Left lobe of liver (tissue), 1 donor: ENCODE results near the gene OVOL1. TPM values are rescaled to one million over a fixed set of nuclear protein-coding genes. Genes with fewer than 3 reads are reported as not detected.

Experiments
- total RNA-seq: library from RNA; stranded (reverse); gene quantifications from one replicate; pipeline ENCODE4 v1.2.1, GENCODE V29; 2021
- donor health status: DM: no; HTN: yes; CAD: no.

The OVOL1 gene
- total RNA-seq, 1 donor from 2014 or later: 0.23 TPM

Other genes starting within 250 kb of the OVOL1 start
- 42.3 TPM for gene LTBP3, start 228.7 kb upstream of the OVOL1 start, total RNA-seq
- gene ZNRD2, start 216.6 kb upstream of the OVOL1 start, total RNA-seq: 17.0 TPM
- 19.0 TPM for gene FAM89B, start 214.5 kb upstream of the OVOL1 start, total RNA-seq
- 13.5 TPM for gene EHBP1L1, start 211.0 kb upstream of the OVOL1 start, total RNA-seq
- gene KCNK7, start 191.3 kb upstream of the OVOL1 start, total RNA-seq: not detected
- gene MAP3K11, start 172.8 kb upstream of the OVOL1 start, total RNA-seq: 85.4 TPM
- gene PCNX3, start 171.3 kb upstream of the OVOL1 start, total RNA-seq: 16.8 TPM
- gene SIPA1, start 149.0 kb upstream of the OVOL1 start, total RNA-seq: 29.5 TPM
- 34.3 TPM for gene RELA, start 124.1 kb upstream of the OVOL1 start, total RNA-seq
- 19.4 TPM for gene KAT5, start 74.8 kb upstream of the OVOL1 start, total RNA-seq
- gene RNASEH2C, start 66.3 kb upstream of the OVOL1 start, total RNA-seq: 24.2 TPM
- gene AP5B1, start 6.1 kb upstream of the OVOL1 start, total RNA-seq: 13.4 TPM
- gene SNX32, start 46.9 kb downstream of the OVOL1 start, total RNA-seq: not detected
- gene CFL1, start 71.1 kb downstream of the OVOL1 start, total RNA-seq: 240 TPM
- 14.3 TPM for gene MUS81, start 73.4 kb downstream of the OVOL1 start, total RNA-seq
- 6.0 TPM for gene EFEMP2, start 85.7 kb downstream of the OVOL1 start, total RNA-seq
- gene CTSW, start 92.8 kb downstream of the OVOL1 start, total RNA-seq: 0.63 TPM
- 20.3 TPM for gene FIBP, start 101.4 kb downstream of the OVOL1 start, total RNA-seq
- gene CCDC85B, start 103.6 kb downstream of the OVOL1 start, total RNA-seq: 7.9 TPM
- gene FOSL1, start 113.3 kb downstream of the OVOL1 start, total RNA-seq: 0.53 TPM
- gene C11orf68, start 132.0 kb downstream of the OVOL1 start, total RNA-seq: 13.6 TPM
- gene DRAP1, start 132.4 kb downstream of the OVOL1 start, total RNA-seq: 31.0 TPM
- gene TSGA10IP, start 158.4 kb downstream of the OVOL1 start, total RNA-seq: not detected
- 14.6 TPM for gene SART1, start 174.7 kb downstream of the OVOL1 start, total RNA-seq
- 12.7 TPM for gene EIF1AD, start 215.1 kb downstream of the OVOL1 start, total RNA-seq
- gene BANF1, start 215.4 kb downstream of the OVOL1 start, total RNA-seq: 67.3 TPM
- gene CST6, start 224.9 kb downstream of the OVOL1 start, total RNA-seq: not detected
- gene CATSPER1, start 239.4 kb downstream of the OVOL1 start, total RNA-seq: not detected